ENCODE data around the gene NLRP7.

DNA sequence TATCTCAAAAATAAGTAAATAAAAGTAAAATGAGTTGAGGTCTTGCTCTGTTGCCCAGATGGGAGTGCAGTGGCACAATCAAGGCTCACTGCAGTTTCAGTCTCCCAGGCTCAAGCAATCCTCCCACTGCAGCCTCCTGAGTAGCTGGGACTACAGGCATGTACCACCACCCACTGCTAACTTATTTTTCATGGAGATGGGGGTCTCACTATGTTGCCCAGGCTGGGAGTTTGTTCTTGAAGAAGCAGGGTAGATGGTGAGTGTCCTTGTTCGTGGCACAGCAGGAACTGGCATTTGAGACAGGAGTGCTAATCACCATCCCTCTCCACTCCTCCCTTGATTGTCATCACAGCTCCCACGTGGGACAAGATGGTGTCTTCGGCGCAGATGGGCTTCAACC lies 22.3 kb upstream of the NLRP7 start:
- TF ChIP-seq CTCF (IDR thresholded peaks at IDR 0.05) (no peak), POLR2A (IDR thresholded peaks at IDR 0.05) (no peak)
